ENCODE data around the gene CNTN4.

The CNTN4 gene

DNA sequence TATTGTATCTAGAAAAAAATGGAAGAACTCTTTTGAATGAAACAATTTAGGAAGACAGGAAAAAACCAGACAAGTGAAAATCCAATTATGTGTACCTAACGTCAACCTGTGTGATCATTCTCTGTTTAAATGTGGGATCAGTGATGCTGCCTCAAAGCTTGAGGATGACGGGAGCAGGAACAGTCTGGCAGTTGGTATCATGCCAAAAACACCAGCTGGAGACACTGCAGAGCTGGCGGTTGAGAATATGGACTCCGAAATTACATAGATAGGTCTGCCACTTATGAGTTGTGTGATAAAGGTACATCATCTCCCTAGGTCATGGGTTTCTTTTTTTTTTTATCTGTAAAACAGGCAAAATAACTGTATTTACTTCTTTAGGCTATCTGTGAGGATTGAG lies 480.5 kb downstream of the CNTN4 start:
- DNase-seq (ENCODE audit: low spot score) (no peak), FAIRE-seq (no peak)

DNA sequence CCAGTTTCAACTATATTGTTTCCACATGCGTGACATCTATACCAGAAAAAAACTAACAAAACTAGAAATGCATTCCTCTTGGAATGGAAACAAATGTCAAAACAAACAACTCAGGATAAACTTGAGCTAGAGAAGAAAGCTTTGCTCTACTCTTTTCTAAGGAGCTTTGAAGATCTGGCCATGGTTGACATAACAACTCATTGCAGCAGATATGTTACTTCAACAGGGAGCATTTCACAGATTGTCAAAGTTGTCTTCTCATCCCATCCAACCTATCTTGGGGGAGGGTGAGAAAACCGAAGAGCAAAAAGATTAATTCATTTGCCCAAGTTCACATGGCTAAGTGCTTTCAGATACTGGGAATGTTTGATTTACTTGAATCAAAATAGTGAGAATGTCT lies 484.4 kb downstream of the CNTN4 start:
- no peak for FAIRE-seq
- no peak for DNase-seq (ENCODE audit: low spot score)

DNA sequence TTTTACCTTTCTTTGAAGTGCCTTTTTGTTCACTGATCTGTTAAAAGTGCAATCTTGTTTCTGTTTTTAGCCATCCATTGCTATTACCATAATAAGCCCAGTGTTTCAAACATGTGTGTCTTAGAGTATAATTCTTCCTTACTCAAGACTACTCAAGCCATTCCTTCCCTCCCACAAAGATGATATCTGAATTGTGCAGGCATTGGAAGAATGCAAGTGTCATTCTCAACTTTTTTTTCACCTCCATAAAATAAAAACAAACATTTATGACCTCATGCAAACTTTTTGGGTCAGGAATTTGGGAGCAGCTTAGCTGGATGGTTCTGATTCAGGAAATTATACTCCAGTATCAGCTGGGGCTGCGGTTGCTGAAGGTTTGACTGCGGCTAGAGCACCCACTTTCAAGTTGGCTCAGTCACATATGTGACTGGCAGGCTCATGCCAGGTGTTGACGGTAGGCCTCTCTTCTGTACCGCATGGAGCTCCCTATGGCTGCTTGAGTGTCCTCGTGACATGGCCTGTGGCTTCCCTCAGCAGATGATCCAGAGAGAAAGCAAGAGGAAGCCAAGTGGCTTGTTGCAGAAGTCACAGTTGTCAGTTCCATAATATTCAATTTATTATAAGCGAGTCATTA lies 490.8 kb downstream of the CNTN4 start:
- DNase-seq (ENCODE audit: low spot score), result no peak
- FAIRE-seq, result no peak

DNA sequence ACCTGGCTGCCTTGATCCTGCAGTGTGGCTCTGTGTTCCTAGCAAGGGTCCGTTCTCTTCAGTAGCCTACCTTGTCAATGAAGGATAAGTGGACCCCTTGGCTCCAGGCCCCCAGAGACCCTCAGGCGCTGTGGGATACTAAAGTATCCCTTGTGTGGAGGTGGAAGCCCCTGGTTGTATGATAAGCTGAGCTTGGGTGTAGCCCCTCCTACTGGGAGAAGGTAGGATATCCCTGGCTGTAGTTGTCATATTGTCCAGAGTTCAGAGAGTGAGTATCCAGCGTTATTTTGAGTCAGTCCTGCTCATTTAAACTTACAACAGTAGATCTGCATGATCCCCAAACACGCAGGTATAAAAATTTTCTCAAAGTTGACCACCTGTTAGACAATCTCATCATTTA lies 496.8 kb downstream of the CNTN4 start:
- FAIRE-seq, result no peak

DNA sequence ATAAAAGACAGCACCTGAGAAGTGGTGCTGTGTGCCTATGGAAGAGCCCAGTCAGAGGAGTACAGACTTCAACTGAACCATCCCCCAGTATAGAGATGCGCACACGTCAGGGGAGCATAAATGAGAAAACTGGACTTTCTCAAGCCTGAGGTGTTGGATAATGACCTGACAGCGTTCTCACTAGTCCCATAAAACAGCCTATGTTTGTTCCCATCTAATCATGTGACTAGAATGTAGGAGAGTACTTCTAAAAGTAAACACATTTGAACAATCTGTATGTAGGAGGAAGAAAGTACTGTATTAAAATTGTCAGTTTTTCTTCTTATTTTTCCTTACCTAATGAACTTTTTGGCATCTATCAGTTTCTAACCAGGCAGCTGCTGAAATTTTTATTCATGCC lies 498.9 kb downstream of the CNTN4 start:
- no peak for DNase-seq (ENCODE audit: low spot score)
- no peak for FAIRE-seq

More for the DNA sequence above, 496.8 kb downstream of the CNTN4 start:
- DNase-seq (ENCODE audit: low spot score), result no peak

DNA sequence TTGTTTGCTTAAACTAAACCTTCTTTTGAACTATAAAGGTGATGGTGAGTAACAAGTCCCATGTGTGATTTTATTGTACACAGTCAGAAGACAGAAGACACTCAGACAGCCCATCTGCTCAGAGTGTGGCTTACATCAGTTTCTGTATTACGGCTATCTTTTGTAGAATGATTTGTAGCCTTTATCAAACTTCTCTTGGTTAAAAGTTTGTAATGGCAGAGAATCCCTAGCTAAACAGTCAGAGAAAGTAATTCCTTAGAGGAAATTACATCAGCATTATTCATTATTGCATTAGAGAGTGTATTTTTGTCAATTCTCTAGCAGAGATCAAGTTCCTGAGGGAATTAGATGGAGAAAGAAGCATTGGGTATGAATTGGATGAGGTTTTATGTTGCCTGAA lies 500.8 kb downstream of the CNTN4 start:
- DNase-seq (ENCODE audit: low spot score) (no peak), FAIRE-seq (no peak)

DNA sequence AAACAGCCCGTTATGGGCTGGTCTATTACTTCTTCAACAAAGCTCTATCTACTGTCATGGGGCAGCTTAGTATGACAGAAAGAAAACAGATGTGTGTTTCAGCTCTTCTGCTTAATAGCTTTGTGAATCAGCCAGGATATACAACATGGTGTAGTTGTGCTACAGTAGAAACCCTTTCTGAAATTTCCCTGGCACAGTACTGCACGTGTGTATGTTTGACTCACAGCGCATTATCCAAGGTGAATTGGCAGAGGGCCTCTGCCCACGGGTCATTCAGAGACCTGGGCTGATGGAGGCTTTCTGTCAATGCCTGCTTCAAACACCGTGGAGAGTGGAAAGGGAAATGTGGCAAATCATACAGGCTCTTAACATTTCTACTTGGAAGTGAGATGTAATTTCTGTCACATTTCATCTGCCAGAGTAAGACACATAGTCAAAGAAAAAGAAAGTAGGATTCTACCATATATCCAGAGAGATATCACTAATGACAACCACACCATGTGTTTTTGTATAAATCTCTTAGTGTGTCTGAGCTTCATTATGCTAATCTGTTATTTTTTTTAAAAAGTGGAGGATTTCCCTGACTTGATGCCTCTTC lies 505.1 kb downstream of the CNTN4 start:
- DNase-seq (ENCODE audit: low spot score), result no peak
- FAIRE-seq, result no peak

DNA sequence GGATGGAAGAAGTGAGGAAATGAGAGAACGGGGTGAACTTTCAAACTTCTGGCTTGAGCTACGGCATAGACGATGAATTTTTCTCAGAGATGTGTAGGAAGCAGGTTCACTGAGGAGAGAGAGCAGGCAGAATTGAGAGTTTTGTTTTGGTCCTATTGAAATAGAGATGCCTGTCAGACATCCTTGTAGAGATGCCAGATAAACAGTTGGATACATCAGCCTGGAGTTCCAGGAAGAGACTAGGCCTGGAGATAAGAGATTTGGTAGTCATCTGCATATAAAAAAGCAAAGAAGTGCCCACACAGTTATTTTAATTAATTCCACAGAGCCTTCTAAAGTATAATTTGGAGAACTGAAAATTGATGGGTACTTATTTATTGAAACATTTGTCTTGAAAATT lies 515.9 kb downstream of the CNTN4 start:
- FAIRE-seq (no peak), DNase-seq (ENCODE audit: low spot score) (no peak)

DNA sequence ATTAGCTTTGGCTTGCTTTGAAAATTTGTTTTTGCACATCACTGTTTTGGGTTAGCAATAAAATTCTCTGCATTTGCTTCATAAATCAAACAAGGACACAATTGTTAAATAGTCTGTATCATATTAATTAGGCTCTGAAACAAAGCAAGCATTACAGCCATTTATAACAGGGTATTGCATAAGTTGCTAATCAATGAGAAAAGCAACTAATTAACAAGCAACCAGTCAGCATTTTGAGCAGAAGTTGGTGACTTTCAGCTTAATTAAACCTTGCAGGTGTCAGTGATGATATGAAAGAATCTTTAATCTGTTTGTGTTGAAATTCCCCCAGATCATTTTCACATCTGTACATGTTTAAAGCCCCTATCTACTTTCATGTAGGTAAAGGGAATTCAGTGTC lies 516.4 kb downstream of the CNTN4 start:
- no peak for FAIRE-seq
- no peak for DNase-seq (ENCODE audit: low spot score)

DNA sequence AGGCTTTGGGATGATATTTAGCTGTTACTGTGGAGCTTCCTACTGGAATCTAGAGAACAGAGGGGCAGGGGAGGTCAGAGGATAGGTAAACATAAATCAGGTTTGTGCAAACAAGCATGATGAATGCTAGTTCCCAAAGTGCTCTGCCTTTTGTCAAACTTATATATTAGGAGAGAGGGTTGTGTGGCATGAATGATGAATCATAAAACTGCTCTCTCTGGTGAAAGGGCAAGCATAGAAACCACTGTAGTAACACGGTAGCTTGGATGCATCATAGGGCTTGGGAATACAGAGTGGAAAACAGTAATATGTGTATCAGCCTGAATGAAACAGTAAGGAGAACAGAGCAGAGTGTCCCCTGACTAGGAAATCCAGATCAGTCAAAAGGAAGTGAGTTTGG lies 524.8 kb downstream of the CNTN4 start:
- no peak for FAIRE-seq
- DNase-seq (ENCODE audit: low spot score), result no peak

DNA sequence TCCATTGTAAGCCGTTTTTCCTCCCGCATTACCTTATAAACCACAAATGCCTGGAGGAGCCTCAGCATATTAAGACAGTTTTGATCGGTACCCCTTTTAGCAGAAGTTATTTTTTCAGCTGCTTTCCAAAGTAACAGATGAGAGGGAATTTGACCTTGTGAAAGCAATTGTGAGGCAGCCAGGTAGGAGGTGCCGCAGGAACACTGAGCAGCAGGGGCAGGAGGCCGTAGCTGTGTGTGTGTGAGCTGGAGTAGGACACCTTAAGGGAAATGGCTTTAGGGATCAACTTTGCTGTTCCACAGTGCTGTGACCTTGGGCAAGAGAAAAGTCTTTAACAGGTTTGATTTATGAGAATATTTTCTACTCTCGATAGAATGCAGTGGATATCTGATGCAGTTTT lies 529.5 kb downstream of the CNTN4 start:
- DNase-seq (ENCODE audit: low spot score), result no peak
- FAIRE-seq, result no peak

DNA sequence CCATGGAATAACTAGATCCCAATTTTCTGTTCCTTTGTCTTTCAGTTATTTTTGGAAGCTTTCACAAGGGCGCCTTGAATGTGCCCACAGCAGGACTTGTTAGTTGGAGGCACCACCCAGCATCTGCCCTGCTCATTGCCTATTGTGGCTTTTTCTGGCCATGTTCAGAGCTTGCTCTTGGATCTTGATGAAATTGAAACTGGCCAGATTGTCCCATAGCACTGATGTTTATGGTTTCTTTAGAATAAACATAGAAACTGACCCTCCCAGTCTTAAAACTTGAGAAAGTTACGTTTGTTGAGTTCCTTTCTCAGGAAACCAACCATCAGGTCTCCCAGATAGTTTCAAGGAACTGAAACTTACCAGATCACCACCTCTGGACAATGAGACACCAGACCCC lies 536.8 kb downstream of the CNTN4 start:
- DNase-seq (ENCODE audit: low spot score), result no peak
- no peak for FAIRE-seq

DNA sequence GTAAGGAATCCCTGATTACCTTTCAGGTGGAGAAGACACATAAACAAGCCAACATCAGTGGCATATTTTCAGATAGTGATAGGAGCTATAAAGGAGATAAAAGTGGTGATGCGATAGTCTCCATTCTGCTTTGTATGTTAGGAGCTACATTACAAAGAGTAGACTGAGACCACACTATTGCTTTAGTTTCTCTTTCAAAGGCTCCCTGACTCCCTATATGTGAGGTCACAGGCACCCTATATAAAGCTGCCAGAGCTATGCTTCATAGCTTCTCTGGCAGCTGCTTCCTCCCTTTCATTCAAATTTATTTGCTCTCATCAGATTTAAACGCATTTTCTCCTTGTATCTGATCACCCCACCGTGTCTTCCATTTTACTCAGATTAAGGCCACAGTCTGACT lies 544.9 kb downstream of the CNTN4 start:
- no peak for DNase-seq (ENCODE audit: low spot score)
- FAIRE-seq, result no peak

DNA sequence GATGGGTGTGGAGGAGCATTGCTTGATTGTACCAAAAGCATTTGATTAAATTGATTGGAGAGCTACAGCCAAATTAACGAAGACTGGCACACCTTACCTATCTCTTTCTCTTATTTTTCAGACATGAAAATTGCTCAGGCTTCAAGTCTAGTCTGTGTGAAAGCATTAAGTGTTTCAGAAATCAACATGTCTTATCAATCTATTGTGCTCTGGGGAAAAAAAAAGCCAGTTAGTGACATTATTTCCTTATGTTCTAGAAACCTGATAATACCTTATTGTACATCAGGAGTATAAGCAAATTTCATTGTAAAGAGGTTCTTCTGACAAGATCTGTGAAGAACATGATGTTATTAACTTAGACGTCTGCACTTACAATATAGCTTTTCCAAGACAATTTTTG lies 546.3 kb downstream of the CNTN4 start:
- FAIRE-seq, result no peak
- DNase-seq (ENCODE audit: low spot score), result no peak

DNA sequence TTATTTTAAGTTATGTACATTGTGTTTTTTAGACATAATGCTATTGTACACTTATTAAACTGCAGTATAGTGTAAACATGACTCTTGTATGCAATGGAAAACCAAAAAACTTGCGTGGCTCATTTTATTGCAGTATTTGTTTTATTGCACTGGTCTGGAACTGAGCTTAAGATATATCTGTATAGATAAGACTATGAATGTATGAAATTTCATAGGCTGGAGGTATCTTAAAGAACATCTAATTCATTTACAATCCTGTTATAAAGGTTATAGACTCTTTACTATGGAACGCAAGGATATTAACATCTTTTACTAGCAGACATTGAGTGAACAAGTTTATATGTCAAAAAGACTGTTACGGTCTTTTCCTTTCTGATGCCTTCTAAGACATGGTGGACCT lies 552.1 kb downstream of the CNTN4 start:
- DNase-seq (ENCODE audit: low spot score) (no peak), FAIRE-seq (no peak)

DNA sequence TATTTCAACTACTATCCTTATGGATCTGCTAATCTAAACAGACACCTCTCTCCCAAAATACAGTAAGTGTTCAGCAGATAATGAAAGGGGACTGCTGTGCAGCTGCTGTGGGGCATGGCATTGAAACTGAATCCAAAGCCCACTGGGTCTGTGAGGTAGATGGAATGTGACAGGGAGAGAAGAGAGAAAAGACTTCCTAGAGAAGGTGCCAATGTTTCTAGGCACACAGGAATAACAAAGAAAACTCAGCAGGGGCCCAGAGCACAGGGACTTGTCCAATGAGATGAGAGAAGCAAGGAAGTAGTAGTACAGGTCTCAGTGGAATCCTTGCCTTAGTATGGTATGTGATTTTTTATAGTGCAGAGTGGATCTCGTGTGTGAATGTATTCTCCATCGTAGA lies 553.7 kb downstream of the CNTN4 start:
- no peak for DNase-seq (ENCODE audit: low spot score)
- FAIRE-seq, result no peak

DNA sequence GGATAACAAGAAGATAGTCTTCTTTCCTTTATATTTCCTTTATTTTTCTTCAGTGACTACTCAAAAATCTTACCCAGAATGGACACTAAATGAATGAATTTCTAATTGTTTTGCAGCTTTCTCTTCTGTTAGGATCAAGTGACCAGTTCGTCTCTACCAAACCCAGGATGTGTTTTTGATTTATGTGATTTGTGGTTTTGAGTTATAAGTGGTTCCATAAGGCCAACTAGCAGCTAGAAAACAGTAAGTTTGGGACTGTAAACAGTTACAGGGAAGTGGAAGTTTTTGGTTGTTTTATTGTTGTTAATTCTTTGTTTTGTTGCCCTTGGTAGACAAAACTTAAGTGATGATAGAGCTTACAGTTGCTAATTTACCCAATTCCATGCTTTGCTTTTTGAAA lies 555.0 kb downstream of the CNTN4 start:
- DNase-seq (ENCODE audit: low spot score), result no peak
- no peak for FAIRE-seq

DNA sequence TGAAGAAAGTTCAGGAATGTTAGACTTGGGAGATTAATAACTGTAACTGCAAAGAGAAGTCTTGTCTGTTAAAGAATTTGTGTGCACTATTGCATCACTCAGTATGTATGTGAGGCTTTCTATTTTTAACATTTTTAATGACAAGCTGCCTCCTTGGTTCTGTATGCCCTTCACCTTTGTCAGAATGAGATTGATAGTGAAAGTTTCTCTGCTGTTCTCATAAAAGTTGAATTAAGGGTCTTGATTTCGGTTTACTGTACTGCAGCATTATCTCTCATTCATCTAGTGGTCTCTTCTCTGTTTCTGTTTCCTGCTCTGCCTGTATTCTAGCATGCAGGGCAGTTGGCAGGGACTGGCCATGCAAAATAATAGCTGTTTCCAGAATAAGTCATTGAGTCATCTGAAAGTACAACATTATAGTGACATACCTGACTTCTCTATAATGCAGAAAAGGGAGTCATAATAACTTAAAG lies 556.6 kb downstream of the CNTN4 start:
- FAIRE-seq (no peak), DNase-seq (ENCODE audit: low spot score) (no peak)

DNA sequence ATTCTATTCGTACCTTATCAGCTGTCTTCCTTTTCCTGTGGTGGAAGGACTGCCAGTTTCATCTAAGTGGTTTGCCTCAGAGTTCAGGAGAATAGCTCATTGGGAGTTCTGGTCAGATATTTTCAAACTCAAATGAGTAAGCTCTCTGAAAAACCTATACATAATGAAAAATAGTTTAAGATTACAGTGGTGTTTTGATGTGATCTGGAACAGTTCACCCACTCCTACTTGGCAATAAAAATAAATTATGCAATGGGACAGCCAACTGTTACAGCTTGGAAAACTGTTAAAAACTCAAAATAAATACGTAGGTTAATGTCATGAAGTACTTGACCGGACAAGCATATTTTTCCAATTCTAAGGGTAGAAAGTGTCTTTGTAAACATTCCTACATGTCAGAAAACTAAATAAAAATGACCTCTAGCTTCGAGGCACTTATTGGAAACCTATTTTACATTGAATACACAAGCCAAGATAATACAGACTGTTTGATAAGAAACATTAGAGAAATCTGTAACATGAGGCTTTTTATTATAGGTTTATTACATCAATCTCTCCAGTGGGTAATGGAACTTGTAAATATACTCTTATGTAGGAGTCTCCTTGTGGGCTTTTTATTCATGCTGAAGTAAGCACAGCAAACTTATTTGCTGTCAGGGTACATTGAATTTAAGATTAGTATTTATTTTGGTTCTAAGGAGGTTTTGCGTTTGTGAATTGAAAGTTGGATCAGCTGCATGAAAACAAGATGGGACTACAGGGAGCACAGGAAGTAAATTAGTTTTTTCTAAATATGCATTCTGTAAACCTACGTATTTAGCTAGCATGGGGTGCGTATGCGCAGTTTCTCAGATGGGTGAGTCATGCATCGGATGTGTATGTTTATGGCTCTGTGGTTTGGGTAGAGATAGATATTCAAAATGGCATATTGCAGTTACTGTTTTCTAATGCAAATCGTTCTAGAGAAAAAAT lies 558.4 kb downstream of the CNTN4 start:
- no peak for DNase-seq (ENCODE audit: low spot score)
- no peak for FAIRE-seq

DNA sequence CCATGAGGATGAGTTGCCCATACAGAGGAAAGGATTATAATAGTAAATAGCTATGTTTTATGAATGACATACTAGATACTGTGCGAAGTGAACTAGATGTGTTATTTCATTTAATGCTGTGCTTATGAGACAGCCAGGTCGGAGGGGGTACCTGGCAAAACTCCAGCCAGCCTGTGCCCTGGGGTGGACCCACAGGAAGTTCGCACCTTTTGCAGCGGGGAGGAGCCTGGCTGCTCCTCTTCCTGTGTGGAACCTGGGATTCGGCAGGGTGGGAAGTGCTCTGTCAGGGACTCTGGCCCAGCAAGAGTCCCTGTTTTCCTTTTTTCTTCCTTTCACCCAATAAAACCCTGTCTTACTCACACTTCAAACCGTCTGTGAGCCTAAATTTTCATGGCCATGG lies 559.3 kb downstream of the CNTN4 start:
- FAIRE-seq (no peak), DNase-seq (ENCODE audit: low spot score) (no peak)

DNA sequence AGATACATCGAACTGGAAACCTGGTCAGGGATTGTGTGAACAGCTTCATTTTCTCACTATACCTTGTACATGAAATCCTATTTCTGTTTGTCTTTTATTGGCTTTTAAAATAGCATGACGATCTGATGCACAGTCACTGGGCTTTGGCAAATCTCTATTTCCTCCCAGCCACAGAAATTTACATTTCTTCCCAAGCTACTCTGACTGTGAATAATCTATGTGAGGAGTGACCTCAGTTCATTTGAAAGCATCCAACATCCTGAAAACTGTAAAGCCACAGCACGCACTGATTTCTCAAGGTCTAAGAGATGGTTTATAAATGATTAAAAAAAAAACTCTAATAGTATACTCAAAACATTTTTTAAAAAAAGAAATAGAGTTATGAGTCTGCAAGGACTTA lies 561.2 kb downstream of the CNTN4 start:
- no peak for DNase-seq (ENCODE audit: low spot score)
- FAIRE-seq, result no peak

DNA sequence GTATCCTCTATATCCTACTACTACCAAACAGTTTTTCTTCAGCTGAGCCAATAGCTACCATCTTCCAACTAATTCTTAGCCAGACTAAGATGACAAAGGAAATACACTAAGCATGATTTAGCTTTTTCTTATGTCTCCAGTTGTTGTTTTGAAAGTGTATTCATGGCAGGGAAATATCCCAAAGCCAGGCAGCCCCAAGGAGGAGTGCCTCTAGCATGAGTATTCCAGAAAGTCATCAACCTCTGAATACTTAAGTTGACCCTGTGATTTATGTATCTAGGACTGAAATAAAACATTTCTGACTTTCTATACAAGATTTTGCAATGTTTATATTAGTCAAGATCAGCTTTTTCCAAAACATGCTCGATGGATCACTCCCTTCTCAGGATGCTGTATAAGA lies 562.4 kb downstream of the CNTN4 start:
- no peak for DNase-seq (ENCODE audit: low spot score)
- FAIRE-seq, result no peak
